Breast epithelium (tissue), 3 donors: ENCODE data around the gene C1GALT1.

Experiments used
- POLR2A ChIP-seq: fragments of 450-650 bp; IDR thresholded peaks from one replicate; pipeline ENCODE4 v1.6.1; 2016; ENCODE audit warnings: antibody characterized with exemption, mild to moderate bottlenecking, moderate library complexity
- POLR2AphosphoS5 ChIP-seq, 3 donors: sonication (generic); formaldehyde crosslinking; IDR thresholded peaks; one replicate each; pipeline ENCODE4 v1.6.1; 2017; ENCODE audit warnings: antibody characterized with exemption in 3 of 3
- TF ChIP-seq, protein P1 (sequence below), 3 donors: fragments of 450-650 bp; IDR thresholded peaks; one replicate each; pipeline ENCODE4 v1.5.1; 2016 to 2017; ENCODE audit warnings: antibody characterized with exemption in 3 of 3, mild to moderate bottlenecking in 3 of 3, moderate library complexity in 3 of 3

DNA sequence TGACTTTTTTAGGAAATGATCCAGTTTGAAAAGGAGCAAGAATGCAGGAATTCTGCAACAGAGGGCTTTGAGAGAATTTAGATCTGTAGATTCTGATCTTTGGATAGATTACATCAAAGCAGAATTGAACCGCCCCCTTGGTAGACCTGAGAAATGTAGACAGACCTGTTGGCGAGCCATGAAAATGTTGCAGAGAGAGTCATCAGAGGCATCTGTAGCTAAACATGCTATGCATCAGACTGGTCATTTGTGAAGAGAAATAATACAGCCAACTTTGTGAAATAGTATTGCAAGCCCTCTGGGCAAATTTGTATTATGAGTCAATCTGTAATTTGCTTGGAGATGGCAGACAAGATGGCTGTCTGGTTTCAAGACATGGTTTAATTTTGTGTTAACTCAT, 4.3 kb upstream of the C1GALT1 start:
- TF ChIP-seq, protein P1, sequence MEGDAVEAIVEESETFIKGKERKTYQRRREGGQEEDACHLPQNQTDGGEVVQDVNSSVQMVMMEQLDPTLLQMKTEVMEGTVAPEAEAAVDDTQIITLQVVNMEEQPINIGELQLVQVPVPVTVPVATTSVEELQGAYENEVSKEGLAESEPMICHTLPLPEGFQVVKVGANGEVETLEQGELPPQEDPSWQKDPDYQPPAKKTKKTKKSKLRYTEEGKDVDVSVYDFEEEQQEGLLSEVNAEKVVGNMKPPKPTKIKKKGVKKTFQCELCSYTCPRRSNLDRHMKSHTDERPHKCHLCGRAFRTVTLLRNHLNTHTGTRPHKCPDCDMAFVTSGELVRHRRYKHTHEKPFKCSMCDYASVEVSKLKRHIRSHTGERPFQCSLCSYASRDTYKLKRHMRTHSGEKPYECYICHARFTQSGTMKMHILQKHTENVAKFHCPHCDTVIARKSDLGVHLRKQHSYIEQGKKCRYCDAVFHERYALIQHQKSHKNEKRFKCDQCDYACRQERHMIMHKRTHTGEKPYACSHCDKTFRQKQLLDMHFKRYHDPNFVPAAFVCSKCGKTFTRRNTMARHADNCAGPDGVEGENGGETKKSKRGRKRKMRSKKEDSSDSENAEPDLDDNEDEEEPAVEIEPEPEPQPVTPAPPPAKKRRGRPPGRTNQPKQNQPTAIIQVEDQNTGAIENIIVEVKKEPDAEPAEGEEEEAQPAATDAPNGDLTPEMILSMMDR (IDR thresholded peaks at IDR 0.05) = no peak
- TF ChIP-seq POLR2A (no peak), POLR2AphosphoS5 (IDR thresholded peaks at IDR 0.05) (no peak)
